Erythroblast (primary cell): ENCODE data around the gene FRAS1.

ENCODE experiments used
- GATA1 ChIP-seq: IDR thresholded peaks from 2 replicates; pipeline ENCODE4 v1.6.1; 2011; ENCODE audit warnings: low read depth, mild to moderate bottlenecking, control low read depth, low read length, moderate library complexity
- POLR2A ChIP-seq: IDR thresholded peaks from 2 replicates; pipeline ENCODE4 v1.6.1; 2011; ENCODE audit warnings: mild to moderate bottlenecking, low read length

DNA sequence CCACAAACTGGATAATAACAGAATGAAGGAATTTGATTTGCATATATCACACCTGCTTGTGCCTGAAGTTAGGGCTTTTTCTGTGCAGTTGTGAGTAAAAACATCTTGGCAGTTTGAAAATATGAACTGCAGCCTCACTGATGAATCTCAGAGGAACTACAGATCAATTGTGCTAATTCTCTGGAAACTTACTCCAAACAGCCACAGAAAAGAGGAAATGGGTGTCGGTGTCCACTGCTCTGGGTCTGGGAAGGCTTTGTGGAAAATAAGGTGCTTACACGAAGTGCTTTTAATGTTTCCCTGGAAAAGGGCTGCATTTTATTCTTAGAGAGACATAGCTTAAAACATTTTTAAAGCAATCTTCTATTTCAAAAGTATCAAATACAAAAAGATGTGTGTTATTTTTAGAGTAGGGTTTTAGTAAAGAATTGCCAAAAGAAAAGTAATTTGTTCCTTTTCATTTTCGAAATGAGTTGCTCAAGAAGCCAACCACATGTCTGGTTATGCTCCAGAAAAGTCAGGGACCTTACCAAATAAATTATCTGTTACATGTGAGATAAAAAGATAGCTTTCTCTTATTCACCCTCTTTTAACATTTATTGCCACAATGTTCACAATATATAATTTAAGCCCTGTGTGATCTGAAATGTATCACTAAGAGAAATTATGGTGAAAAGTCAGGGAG, 240.1 kb downstream of the FRAS1 start:
- TF ChIP-seq POLR2A (no peak), GATA1 (no peak)
